D721Med (cell line): ENCODE results near the gene ANKS1B.

ENCODE experiments used
- DNase-seq: peaks from one replicate; pipeline ENCODE4 v3.0.0; 2011; ENCODE audit warnings: low spot score; ENCODE audit not compliant: insufficient read length
- FAIRE-seq: peaks from 2 replicates; lab custom pipeline; 2011; peaks lifted over from hg19 to GRCh38; lab: Jason Lieb, UNC
- CTCF ChIP-seq: IDR thresholded peaks from 2 replicates; pipeline ENCODE4 v1.5.1; 2012; ENCODE audit warnings: mild to moderate bottlenecking, control low read depth; ENCODE audit not compliant: insufficient read depth; ENCODE audit errors: missing control alignments

ANKS1B gene

DNA sequence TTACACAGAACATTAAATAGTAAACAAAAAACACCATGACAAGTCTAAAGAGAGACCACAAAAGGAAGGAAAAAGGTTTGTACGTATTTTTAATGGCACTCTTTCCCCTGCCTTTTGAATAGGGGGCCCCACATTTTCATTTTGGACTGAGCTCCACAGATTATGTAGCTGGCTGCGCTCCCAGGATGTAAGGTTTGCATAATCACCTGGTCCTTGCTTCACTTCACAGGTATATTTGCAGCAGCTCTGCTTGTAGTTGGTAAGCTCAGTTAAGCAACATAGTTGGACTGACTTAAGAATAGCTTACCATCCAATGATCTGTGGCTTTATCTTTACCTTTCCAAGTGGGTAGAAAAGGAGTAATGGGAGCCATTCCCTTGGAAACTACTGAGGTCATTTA, 885.0 kb downstream of the ANKS1B start:
- FAIRE-seq (no peak), DNase-seq (no peak)
- TF ChIP-seq CTCF = no peak

GRCh38 chr12:99097171-99097570, 887.6 kb downstream of the ANKS1B start:
- FAIRE-seq = no peak
- TF ChIP-seq CTCF = no peak
- no peak for DNase-seq

DNA sequence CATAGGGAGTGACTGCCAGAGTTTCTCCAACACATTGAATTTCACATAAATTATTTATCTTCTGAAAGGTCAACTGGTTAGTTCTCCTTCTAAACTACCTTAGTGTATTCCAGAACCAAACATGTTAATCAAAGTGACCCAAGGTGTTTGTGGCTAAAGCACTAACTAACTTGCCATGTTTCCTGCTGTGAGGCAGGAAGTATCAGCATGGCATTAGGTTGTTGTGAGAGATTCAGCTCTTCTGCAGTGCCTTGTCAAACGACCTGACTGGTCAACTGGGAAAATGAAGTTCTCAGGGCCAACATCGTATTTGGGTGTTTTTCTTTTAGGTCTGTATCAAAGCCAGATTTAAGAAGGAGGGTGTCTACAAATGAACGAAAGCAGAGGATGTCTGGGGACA, 891.6 kb downstream of the ANKS1B start:
- no peak for DNase-seq
- no peak for TF ChIP-seq CTCF
- no peak for FAIRE-seq

DNA sequence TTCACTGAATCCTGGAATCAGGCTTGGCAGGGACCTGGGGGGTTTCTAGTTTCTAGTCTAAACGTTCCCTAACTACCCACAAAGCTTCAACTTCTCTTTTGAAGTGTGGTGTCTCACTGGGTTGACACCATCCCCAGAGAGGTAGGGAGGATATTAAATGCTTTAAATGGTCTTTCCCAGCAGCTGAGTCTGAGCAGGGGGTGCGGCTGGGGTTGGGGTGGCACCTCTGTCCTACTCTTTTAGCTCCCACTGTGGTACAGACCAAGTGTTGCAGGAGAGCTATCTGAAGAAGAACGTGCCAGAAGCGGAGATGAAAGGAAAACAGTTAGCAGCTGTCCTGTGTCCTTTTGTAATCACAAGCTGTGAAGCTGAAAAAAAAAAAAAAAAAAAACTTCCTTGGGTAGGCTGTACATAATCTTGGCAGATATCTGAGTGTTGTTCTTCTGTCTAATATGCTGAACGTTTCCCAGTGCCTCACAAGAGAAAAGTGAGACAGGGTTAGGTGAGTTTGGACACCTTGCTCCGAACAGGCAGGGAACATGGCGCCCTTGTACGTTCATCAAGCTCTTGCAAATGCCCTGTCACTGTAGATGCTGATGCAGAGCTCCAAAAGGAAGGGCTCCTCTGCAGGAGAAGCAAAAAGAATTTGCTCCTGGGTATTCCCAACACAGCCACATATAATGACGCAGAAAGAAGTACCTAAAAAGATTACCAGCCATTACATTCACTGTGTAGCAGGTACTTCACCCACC, 892.5 kb downstream of the ANKS1B start:
- no peak for DNase-seq
- TF ChIP-seq CTCF = no peak
- no peak for FAIRE-seq

DNA sequence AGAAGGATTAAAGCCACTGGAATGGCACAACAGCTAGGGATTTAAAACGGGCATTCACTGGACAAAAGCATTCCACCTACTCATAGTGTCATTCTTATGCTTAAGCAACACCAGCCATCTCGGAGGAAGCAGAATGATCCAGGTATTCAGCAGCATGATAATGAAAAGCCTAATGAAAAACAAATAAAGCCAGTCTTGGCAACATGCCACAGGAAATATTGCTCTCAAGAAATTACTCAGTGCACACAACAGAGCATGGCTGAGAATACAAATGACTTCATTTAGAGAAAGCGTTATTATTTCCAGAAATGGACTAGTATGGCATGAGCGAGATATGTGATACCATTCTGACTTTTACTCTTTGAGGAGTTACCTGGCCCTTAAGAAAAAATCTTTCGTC, 897.5 kb downstream of the ANKS1B start:
- DNase-seq (no peak), FAIRE-seq (no peak)
- no peak for TF ChIP-seq CTCF

DNA sequence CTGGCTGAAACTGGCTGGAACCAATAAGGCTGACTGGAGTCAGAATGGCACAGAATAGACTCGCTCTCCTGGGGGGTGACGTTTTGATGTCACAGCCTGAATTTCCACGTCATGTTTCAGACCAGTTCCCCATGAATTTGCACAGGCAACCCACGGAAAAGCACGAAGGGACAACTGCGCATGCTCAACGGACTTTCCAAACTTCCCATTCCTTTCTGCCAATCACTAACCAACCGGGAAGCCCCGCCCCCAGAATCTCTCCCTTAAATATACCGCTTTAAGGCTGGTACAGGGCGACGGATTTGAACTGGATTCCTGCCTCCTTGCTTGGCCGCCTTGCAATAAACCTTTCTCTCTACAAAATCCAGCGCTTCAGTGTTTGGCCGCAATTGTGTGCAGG, 904.9 kb downstream of the ANKS1B start:
- DNase-seq (no peak), FAIRE-seq (no peak)
- no peak for TF ChIP-seq CTCF

DNA sequence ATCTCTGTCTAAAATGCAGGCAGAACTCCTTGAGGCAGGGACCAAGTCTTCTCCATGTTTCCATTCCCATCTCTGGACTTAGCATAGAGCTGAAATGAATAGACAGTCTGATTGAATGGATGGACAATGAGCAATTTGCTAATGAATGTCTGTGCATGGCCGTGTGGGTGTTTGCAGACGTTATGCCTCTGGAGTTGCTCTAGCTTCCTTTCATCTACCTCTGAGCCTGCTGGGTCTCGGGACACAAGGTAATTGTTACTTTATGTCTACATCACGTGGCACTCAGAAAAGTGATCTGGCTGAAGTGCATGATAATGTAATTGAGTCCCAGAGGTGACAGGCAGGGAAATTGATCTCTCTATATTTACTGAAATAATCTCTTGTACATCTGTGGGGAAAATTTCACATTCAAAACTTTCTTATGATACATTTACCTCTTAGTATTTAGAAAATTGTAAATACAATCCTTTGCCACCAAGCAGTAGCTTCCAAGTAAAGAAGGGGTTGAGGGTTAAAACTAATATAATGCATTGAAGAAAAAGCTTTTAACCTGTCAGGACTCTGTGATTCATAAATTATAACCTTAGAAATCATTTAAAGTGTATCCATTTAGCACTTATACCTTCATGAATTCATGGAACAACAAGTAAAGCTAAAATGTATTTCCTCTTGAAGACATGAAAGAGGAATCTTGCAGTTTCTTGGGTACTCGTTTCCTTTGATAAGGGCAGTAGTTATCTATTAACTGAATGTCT, 915.6 kb downstream of the ANKS1B start:
- no peak for TF ChIP-seq CTCF
- DNase-seq (no peak), FAIRE-seq (no peak)
